Measurements from ENCODE around the gene WDR7.
A peak's percentile ranks its signal among the peaks of the same experiment; 100 is the strongest.

Gene WDR7

GRCh38 chr18:57003342-57003741 lies 352.2 kb downstream of the WDR7 start:
- H3K27ac ChIP-seq (ENCODE audit: low read length) = no peak overlapping the region
- no peaks in the 10 kb centered on the region for H3K9me3 ChIP-seq (replicated peaks; ENCODE audit: insufficient read depth, low read length)
- H4K20me1 ChIP-seq (ENCODE audit: insufficient read depth, low read length) = no peaks in the 10 kb centered on the region
- H3K36me3 ChIP-seq (replicated peaks; ENCODE audit: insufficient read depth, low read length) = no peaks in the 10 kb centered on the region
- TF ChIP-seq EZH2phosphoT487 (IDR thresholded peaks at IDR 0.05; ENCODE audit: low read length) (no peak), CTCF (IDR thresholded peaks at IDR 0.05; ENCODE audit: low read length) (no peak)
- H3F3A ChIP-seq (ENCODE audit: insufficient read depth, low read length) = peaks cover 10% of the 10 kb centered on the region
- no peaks in the 10 kb centered on the region for H3K79me2 ChIP-seq (ENCODE audit: low read length)
- no peak for DNase-seq
- no peak overlapping the region for H3K4me3 ChIP-seq (ENCODE audit: low read length)
- H3K4me1 ChIP-seq (ENCODE audit: low read length) = peaks cover 26% of the 10 kb centered on the region
- no peak overlapping the region for H3K4me2 ChIP-seq (ENCODE audit: low read depth, low read length)
- no peaks in the 10 kb centered on the region for H3K9me2 ChIP-seq (replicated peaks; ENCODE audit: insufficient read depth, low read length)
- no peak overlapping the region for H3K9ac ChIP-seq (ENCODE audit: low read length)
- no peak overlapping the region for H2AFZ ChIP-seq (ENCODE audit: low read length)
- no peaks in the 10 kb centered on the region for H3K27me3 ChIP-seq (replicated peaks; ENCODE audit: insufficient read depth, low read length)

- H3K9ac ChIP-seq (ENCODE audit: low read length) = no peak overlapping the region
- no peaks in the 10 kb centered on the region for H3K9me2 ChIP-seq (replicated peaks; ENCODE audit: insufficient read depth, low read length)
- H3K4me2 ChIP-seq (ENCODE audit: low read depth, low read length) = peak overlapping the region; percentile 15; the same call in 1 of the 2 replicates
- peak; percentile 61 for DNase-seq
- 0 out of 2 replicates have a peak overlapping the region, but pooled peaks have one; percentile 3 for H2AFZ ChIP-seq (ENCODE audit: low read length)
- H3F3A ChIP-seq (ENCODE audit: insufficient read depth, low read length) = peaks cover 10% of the 10 kb centered on the region
- TF ChIP-seq CTCF (IDR thresholded peaks at IDR 0.05; ENCODE audit: low read length) (no peak), EZH2 (optimal IDR thresholded peaks at IDR 0.05; ENCODE audit: low read depth, low read length) (no peak), EZH2phosphoT487 (IDR thresholded peaks at IDR 0.05; ENCODE audit: low read length) (no peak)
- H3K9me3 ChIP-seq (replicated peaks; ENCODE audit: insufficient read depth, low read length) = no peaks in the 10 kb centered on the region
- no peaks in the 10 kb centered on the region for H4K20me1 ChIP-seq (ENCODE audit: insufficient read depth, low read length)
- no peaks in the 10 kb centered on the region for H3K79me2 ChIP-seq (ENCODE audit: low read length)
- no peaks in the 10 kb centered on the region for H3K27me3 ChIP-seq (replicated peaks; ENCODE audit: insufficient read depth, low read length)
- H3K4me1 ChIP-seq (ENCODE audit: low read length) = peaks cover 26% of the 10 kb centered on the region
- H3K27ac ChIP-seq (ENCODE audit: low read length) = peak overlapping the region; percentile 44; the same call in 1 of the 2 replicates
- no peak overlapping the region for H3K4me3 ChIP-seq (ENCODE audit: low read length)
- no peaks in the 10 kb centered on the region for H3K36me3 ChIP-seq (replicated peaks; ENCODE audit: insufficient read depth, low read length)
Observed at GRCh38 chr18:57004366-57005121, 353.4 kb downstream of the WDR7 start.

- Histone ChIP-seq H3F3A (ENCODE audit: insufficient read depth, low read length) (peaks cover 10% of the 10 kb centered on the region), H3K4me1 (ENCODE audit: low read length) (peaks cover 26% of the 10 kb centered on the region), H3K27me3 (replicated peaks; ENCODE audit: insufficient read depth, low read length) (no peaks in the 10 kb centered on the region), H3K9me2 (replicated peaks; ENCODE audit: insufficient read depth, low read length) (no peaks in the 10 kb centered on the region), H3K36me3 (replicated peaks; ENCODE audit: insufficient read depth, low read length) (no peaks in the 10 kb centered on the region), H2AFZ (ENCODE audit: low read length) (no peak overlapping the region), H3K4me3 (ENCODE audit: low read length) (no peak overlapping the region), H3K9me3 (replicated peaks; ENCODE audit: insufficient read depth, low read length) (no peaks in the 10 kb centered on the region), H3K9ac (ENCODE audit: low read length) (no peak overlapping the region), H3K79me2 (ENCODE audit: low read length) (no peaks in the 10 kb centered on the region), H3K4me2 (ENCODE audit: low read depth, low read length) (no peak overlapping the region), H4K20me1 (ENCODE audit: insufficient read depth, low read length) (no peaks in the 10 kb centered on the region), H3K27ac (ENCODE audit: low read length) (no peak overlapping the region)
- DNase-seq = no peak
- TF ChIP-seq CTCF (IDR thresholded peaks at IDR 0.05; ENCODE audit: low read length) (no peak), EZH2 (optimal IDR thresholded peaks at IDR 0.05; ENCODE audit: low read depth, low read length) (no peak), EZH2phosphoT487 (IDR thresholded peaks at IDR 0.05; ENCODE audit: low read length) (no peak)
Observed at GRCh38 chr18:57008001-57008686, 357.0 kb downstream of the WDR7 start.
